ENCODE results near the gene SVIL.
"Not testable (repeated sequence)": the region's sequence is repeated elsewhere in the genome, so short reads cannot be mapped to it uniquely, and the experiment has no call there.

- not testable (repeated sequence) for TF ChIP-seq CTCF (conservative IDR thresholded peaks at IDR 0.05); ZFX (IDR thresholded peaks at IDR 0.05)
Observed at GRCh38 chr10:29510483-29511157, 124.2 kb downstream of the SVIL start.

All from C4-2B (cell line).